SU-DHL-6 (cell line): Measurements from ENCODE around the gene NFE2L1.
"Not testable (repeated sequence)": the region's sequence is repeated elsewhere in the genome, so short reads cannot be mapped to it uniquely, and the experiment has no call there.

Experiments
- CTCF ChIP-seq: fragments of 200-600 bp; sonication (generic); IDR thresholded peaks from one replicate; pipeline ENCODE4 v1.5.1; 2017; ENCODE audit warnings: antibody characterized with exemption, mild to moderate bottlenecking, low read length, moderate library complexity; ENCODE audit not compliant: insufficient read depth, poor library complexity, severe bottlenecking
- EZH2phosphoT487 ChIP-seq: fragments of 200-600 bp; sonication (generic), shearing (Covaris generic); conservative IDR thresholded peaks from 2 replicates; pipeline ENCODE4 v1.6.1; 2018; ENCODE audit warnings: mild to moderate bottlenecking, antibody characterized with exemption, low read length, moderate library complexity, mixed read lengths

- not testable (repeated sequence) for TF ChIP-seq CTCF, EZH2phosphoT487
These were observed 46.5 kb upstream of the NFE2L1 start for GRCh38 chr17:48001657-48002056.
